Heart left ventricle (tissue), 13 donors: Measurements from ENCODE around the gene LAMA3.

ENCODE experiments used
- CTCF ChIP-seq, 12 donors: fragments of 200-600 bp; sonication (generic) in 4 of 12; IDR thresholded peaks; one replicate each; pipeline versions ENCODE4 v1.5.0 to v1.8.0; 2018 to 2022; ENCODE audit warnings: antibody characterized with exemption in 12 of 12, mild to moderate bottlenecking in 5 of 12
- POLR2A ChIP-seq, 2 donors: fragments of 450-650 bp; IDR thresholded peaks; one replicate each; pipeline ENCODE4 v1.6.1; 2017; ENCODE audit warnings: antibody characterized with exemption in 2 of 2, mild to moderate bottlenecking in 2 of 2, moderate library complexity in 2 of 2
- donor health status: ischemic (EF 13 %, LVEDD 7.1; RV severe dilation, severe dysfunction).
- donor health status: DM: no; HTN: yes; CAD: no.
- donor health status: DM: no; HTN: no; CAD: no.
- donor health status: ischemic (EF 25% LVEDD 6.9; RV normal size, moderate dysfunction).
- donor health status: ischemic (EF 25% LVEDD 5.7; RV mildly dilated, moderate dysfunction).
- donor health status: ischemic (EF 35%, LVEDD 5.7; RV mildly dilated, moderate dysfunction).
- donor health status: nonischemic (EF 11% LVEDD 7.7; RV severe dilation, severe dysfunction).
- donor health status: DM: yes; HTN: yes; CAD: no.
- donor health status: PGD.
- donor health status: ischemic (EF 29% LVEDD 5.4; RV normal size, mild dysfunction).
- donor health status: nonischemic (EF 23%, LVEDD 6.1; RV moderate dilation, normal function).

- TF ChIP-seq CTCF (IDR thresholded peaks at IDR 0.05) = no peak
- TF ChIP-seq POLR2A (IDR thresholded peaks at IDR 0.05) = no peak
Measured at GRCh38 chr18:23814991-23815614, 125.8 kb downstream of the LAMA3 start.
